Vagina (tissue), 2 donors: Measurements from ENCODE around the gene CMPK1.

Experiments
- POLR2A ChIP-seq, 2 donors: fragments of 450-650 bp; IDR thresholded peaks; one replicate each; pipeline ENCODE4 v1.6.1; 2017; ENCODE audit warnings: antibody characterized with exemption in 2 of 2, mild to moderate bottlenecking in 2 of 2, moderate library complexity in 2 of 2
- POLR2AphosphoS5 ChIP-seq, 2 donors: sonication (generic); formaldehyde crosslinking; IDR thresholded peaks; one replicate each; pipeline ENCODE4 v1.9.0; 2017; ENCODE audit warnings: antibody characterized with exemption in 2 of 2, mild to moderate bottlenecking in 2 of 2, low read depth in 1 of 2; ENCODE audit not compliant: insufficient read depth in 1 of 2
- TF ChIP-seq, protein P1 (sequence below), 3 experiments: fragments of 450-650 bp in 2 of 3; fragments of 200-600 bp in 1 of 3; sonication (generic) in 1 of 3; IDR thresholded peaks; one replicate each; pipeline ENCODE4 v1.5.1; 2017 to 2019; ENCODE audit warnings: antibody characterized with exemption in 3 of 3, mild to moderate bottlenecking in 2 of 3, moderate library complexity in 2 of 3

DNA sequence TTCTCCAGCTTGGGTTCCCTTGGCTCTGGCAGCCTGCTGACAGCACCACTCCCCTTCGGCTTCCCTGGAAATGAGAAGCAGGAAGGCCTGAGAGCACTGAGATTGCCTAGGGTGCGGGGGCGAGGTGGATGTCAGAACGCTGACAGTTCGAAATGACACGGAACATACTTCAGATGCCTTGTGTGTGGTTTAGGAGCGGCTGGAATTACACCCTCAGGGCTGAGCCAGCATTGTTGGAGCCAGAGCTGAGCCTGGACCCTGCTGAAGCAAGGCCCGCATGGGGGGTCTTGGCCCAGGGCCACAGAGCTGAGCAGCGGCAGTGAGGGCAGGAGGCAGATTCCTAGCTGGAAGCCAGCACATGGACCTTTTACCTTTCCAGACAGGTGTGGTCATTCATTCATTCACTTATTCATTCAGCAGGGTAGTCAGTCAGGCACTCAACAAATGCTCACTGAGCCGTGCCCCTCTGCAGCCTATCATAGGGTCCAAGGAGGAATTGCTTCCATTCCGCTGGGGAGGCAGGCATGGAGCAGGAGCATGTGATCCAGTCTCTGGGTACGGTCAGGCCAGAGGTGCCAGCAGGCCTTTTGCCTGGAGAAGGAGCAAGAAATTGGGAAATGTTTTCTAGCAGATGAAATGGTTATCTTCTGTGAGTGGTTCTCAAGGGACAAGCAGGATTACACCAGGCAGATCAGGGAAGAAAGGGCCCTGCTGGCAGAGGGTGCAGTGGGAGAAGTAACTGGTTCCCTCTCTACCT, 75.9 kb downstream of the CMPK1 start:
- TF ChIP-seq, protein P1, sequence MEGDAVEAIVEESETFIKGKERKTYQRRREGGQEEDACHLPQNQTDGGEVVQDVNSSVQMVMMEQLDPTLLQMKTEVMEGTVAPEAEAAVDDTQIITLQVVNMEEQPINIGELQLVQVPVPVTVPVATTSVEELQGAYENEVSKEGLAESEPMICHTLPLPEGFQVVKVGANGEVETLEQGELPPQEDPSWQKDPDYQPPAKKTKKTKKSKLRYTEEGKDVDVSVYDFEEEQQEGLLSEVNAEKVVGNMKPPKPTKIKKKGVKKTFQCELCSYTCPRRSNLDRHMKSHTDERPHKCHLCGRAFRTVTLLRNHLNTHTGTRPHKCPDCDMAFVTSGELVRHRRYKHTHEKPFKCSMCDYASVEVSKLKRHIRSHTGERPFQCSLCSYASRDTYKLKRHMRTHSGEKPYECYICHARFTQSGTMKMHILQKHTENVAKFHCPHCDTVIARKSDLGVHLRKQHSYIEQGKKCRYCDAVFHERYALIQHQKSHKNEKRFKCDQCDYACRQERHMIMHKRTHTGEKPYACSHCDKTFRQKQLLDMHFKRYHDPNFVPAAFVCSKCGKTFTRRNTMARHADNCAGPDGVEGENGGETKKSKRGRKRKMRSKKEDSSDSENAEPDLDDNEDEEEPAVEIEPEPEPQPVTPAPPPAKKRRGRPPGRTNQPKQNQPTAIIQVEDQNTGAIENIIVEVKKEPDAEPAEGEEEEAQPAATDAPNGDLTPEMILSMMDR (IDR thresholded peaks at IDR 0.05), result no peak
- no peak for TF ChIP-seq POLR2A (IDR thresholded peaks at IDR 0.05)
- no peak for TF ChIP-seq POLR2AphosphoS5 (IDR thresholded peaks at IDR 0.05; ENCODE audit: insufficient read depth in 1 of 2, low read depth in 1 of 2)
